ENCODE data around the gene DUSP10.

DUSP10 gene

GRCh38 chr1:221761354-221762002 lies 19.6 kb upstream of the DUSP10 start:
- no peak for DNase-seq

- DNase-seq = no peak
Observed at GRCh38 chr1:221760911-221761310, 19.0 kb upstream of the DUSP10 start.

GRCh38 chr1:221759436-221759835 lies 17.5 kb upstream of the DUSP10 start:
- DNase-seq = no peak

GRCh38 chr1:221758455-221758854 lies 16.6 kb upstream of the DUSP10 start:
- DNase-seq = no peak

GRCh38 chr1:221756830-221757551 lies 15.1 kb upstream of the DUSP10 start:
- DNase-seq = no peak

- no peak for DNase-seq
Observed at GRCh38 chr1:221753828-221754188, 11.9 kb upstream of the DUSP10 start.

GRCh38 chr1:221751226-221751887 lies 9.5 kb upstream of the DUSP10 start:
- DNase-seq = no peak

- no peak for DNase-seq
Observed at GRCh38 chr1:221748981-221749380, 7.1 kb upstream of the DUSP10 start.

- DNase-seq = no peak
Observed at GRCh38 chr1:221747839-221748238, 6.0 kb upstream of the DUSP10 start.

- DNase-seq = no peak
Observed at GRCh38 chr1:221743416-221744208, 1.7 kb upstream of the DUSP10 start.

- DNase-seq = peak; percentile 88
Observed at GRCh38 chr1:221742555-221743415, 896 bp upstream of the DUSP10 start.

GRCh38 chr1:221740993-221741702 lies 741 bp downstream of the DUSP10 start:
- peak; percentile 59 for DNase-seq

GRCh38 chr1:221740369-221740992 lies 1.4 kb downstream of the DUSP10 start:
- no peak for DNase-seq

GRCh38 chr1:221739677-221740025 lies 2.2 kb downstream of the DUSP10 start:
- DNase-seq = no peak

GRCh38 chr1:221739018-221739676 lies 2.7 kb downstream of the DUSP10 start:
- no peak for DNase-seq

- no peak for DNase-seq
Observed at GRCh38 chr1:221736714-221737113, 5.2 kb downstream of the DUSP10 start.

- no peak for DNase-seq
Observed at GRCh38 chr1:221735999-221736398, 5.9 kb downstream of the DUSP10 start.

GRCh38 chr1:221734187-221734586 lies 7.7 kb downstream of the DUSP10 start:
- DNase-seq = no peak

- DNase-seq = no peak
Observed at GRCh38 chr1:221732052-221732451, 9.8 kb downstream of the DUSP10 start.

- DNase-seq = no peak
Observed at GRCh38 chr1:221729771-221730330, 12.0 kb downstream of the DUSP10 start.

All from activated CD8-positive, alpha-beta memory T cell treated with anti-CD3 and anti-CD28 coated beads, Interleukin-2, amount 50 U/mL, for 48 hours (primary cell).